Measurements from ENCODE around the gene CRIM1. TPM values are rescaled to one million over a fixed set of nuclear protein-coding genes. Genes with fewer than 3 reads are reported as not detected.

The CRIM1 gene
- total and polyA plus RNA-seq, 4 donors = 24.3 to 119 (median 58.4) TPM

DNA sequence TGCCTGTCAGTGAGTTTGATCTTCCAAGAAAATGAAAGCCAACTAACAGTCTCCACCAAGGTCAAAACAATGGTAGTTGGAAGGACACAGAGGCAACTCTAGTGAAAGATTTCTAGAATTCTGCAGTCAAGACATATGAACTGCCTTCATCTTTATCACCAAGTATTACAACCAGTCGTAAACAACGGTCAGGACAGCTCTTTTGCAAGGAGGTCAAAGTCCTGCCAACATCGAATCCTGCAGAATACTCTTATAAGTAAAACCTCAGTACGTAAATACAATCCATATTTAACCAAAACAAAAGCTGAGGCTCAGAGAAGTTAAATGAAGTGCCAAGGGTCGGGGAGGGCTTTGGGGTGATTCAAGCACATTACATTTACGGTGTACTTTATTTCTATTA is 239.3 kb downstream of the CRIM1 start:
- Histone ChIP-seq H3K4me1 (ENCODE audit: control insufficient read depth in 5 of 5, insufficient read depth in 5 of 5, low read length in 5 of 5) (peaks cover 3 to 21% (median 8%) of the 10 kb centered on the region in 5 donors), H3K9ac (ENCODE audit: insufficient read depth in 1 of 2, low read length in 2 of 2) (no peak overlapping the region), H3K9me3 (ENCODE audit: control insufficient read depth in 4 of 4, insufficient read depth in 3 of 4, low read length in 3 of 4) (no peaks in the 10 kb centered on the region), H3K27ac (ENCODE audit: low read depth in 1 of 2, low read length in 1 of 2) (no peak overlapping the region), H3K4me3 (no peak overlapping the region), H3K27me3 (ENCODE audit: control insufficient read depth in 3 of 3, insufficient read depth in 3 of 3, low read length in 2 of 3) (no peaks in the 10 kb centered on the region), H3K36me3 (ENCODE audit: control insufficient read depth in 4 of 4, insufficient read depth in 4 of 4, low read length in 4 of 4) (peaks cover 0 to 6% (median under 1%) of the 10 kb centered on the region in 4 donors)
- ATAC-seq (ENCODE audit: insufficient read depth, low FRiP score) (no peak), DNase-seq (no peak)
- 89 to 93% methylated on average over 6 of the region's 6 CpGs for WGBS, 2 donors
- TF ChIP-seq CTCF (IDR thresholded peaks at IDR 0.05; ENCODE audit: control extremely low read depth, extremely low read depth) = no peak

DNA sequence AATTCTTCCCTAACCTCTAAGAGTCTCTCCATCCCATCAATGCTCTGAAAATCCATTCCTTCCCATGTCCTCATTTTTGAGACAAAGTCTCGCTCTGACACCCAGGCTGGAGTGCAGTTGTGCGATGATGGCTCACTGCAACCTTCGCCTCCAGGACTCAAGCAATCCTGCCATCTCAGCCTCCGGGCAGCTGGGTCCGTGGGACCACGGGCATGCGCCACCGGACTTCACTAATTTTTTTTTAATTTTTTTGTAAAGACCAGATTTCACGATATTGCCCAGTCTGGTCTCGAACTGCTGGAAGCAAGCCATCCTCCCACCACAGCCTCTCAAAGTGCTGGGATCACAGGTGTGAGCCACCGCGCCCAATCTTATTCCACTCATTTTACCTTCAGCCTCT is 240.8 kb downstream of the CRIM1 start:
- peaks cover 0 to 10% (median 6%) of the 10 kb centered on the region in 5 donors for H3K4me1 ChIP-seq (ENCODE audit: control insufficient read depth in 5 of 5, insufficient read depth in 5 of 5, low read length in 5 of 5)
- H3K36me3 ChIP-seq (ENCODE audit: control insufficient read depth in 4 of 4, insufficient read depth in 4 of 4, low read length in 4 of 4) = peaks cover 0 to 1% (median 0%) of the 10 kb centered on the region in 4 donors
- TF ChIP-seq CTCF (IDR thresholded peaks at IDR 0.05; ENCODE audit: control extremely low read depth, extremely low read depth) = no peak
- H3K27me3 ChIP-seq (ENCODE audit: control insufficient read depth in 3 of 3, insufficient read depth in 3 of 3, low read length in 2 of 3) = no peaks in the 10 kb centered on the region
- ATAC-seq (ENCODE audit: insufficient read depth, low FRiP score) = no peak
- peak overlapping the region; percentile 31 for H3K4me3 ChIP-seq
- DNase-seq = no peak
- H3K9ac ChIP-seq (ENCODE audit: insufficient read depth in 1 of 2, low read length in 2 of 2) = no peak overlapping the region
- no peak overlapping the region for H3K27ac ChIP-seq (ENCODE audit: low read depth in 1 of 2, low read length in 1 of 2)
- H3K9me3 ChIP-seq (ENCODE audit: control insufficient read depth in 4 of 4, insufficient read depth in 3 of 4, low read length in 3 of 4) = no peaks in the 10 kb centered on the region
- WGBS, 2 donors = 96 to 99% methylated on average over 12 of the region's 12 CpGs

DNA sequence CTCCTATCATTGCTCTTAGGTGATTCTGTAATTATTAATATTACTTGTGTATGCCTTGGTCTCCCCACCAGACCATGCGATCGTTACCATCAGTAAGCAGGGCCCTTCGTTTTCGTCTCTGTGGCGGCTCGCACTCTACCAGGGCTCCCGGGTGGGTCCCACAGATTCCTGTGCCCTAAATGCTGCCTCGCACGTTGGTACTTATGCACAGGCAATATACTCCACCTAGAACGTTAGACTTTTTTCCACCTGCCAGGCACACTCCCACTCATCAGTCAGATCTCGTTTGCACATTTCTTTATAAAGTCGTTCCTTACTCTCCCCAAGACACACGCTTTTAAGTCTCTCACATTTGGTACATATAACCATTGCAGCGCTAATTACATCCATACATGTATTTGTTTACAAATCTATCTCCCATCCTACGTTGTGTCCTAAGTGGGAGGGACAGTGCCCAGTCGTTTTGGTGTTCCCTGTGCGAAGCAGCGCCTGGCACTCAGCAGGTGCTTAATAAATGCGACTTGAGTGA is 241.5 kb downstream of the CRIM1 start:
- no peaks in the 10 kb centered on the region for H3K27me3 ChIP-seq (ENCODE audit: control insufficient read depth in 3 of 3, insufficient read depth in 3 of 3, low read length in 2 of 3)
- H3K4me3 ChIP-seq = peak overlapping the region; percentile 91
- H3K9me3 ChIP-seq (ENCODE audit: control insufficient read depth in 4 of 4, insufficient read depth in 3 of 4, low read length in 3 of 4) = no peaks in the 10 kb centered on the region
- peak overlapping the region in 1 of 2 donors; percentile 97 for H3K27ac ChIP-seq (ENCODE audit: low read depth in 1 of 2, low read length in 1 of 2)
- H3K4me1 ChIP-seq (ENCODE audit: control insufficient read depth in 5 of 5, insufficient read depth in 5 of 5, low read length in 5 of 5) = peaks cover 0 to 10% (median 6%) of the 10 kb centered on the region in 5 donors
- peak overlapping the region; percentile 4 to 41 for H3K9ac ChIP-seq (ENCODE audit: insufficient read depth in 1 of 2, low read length in 2 of 2)
- ATAC-seq (ENCODE audit: insufficient read depth, low FRiP score) = peak; percentile 7
- DNase-seq = no peak
- TF ChIP-seq CTCF (IDR thresholded peaks at IDR 0.05; ENCODE audit: control extremely low read depth, extremely low read depth) = no peak
- H3K36me3 ChIP-seq (ENCODE audit: control insufficient read depth in 4 of 4, insufficient read depth in 4 of 4, low read length in 4 of 4) = peaks cover 0 to 1% (median 0%) of the 10 kb centered on the region in 4 donors
- 31 to 40% methylated on average over 19 of the region's 19 CpGs for WGBS, 2 donors

All from lung (tissue), 12 donors.